Rectal smooth muscle tissue (tissue), 1 donor: ENCODE data around the gene ASPA.

Experiments used
- H3K27ac ChIP-seq: one replicate; pipeline ENCODE4 v1.7.0; 2013; ENCODE audit warnings: low read depth, low read length, inconsistent platforms
- H3K27me3 ChIP-seq: one replicate; pipeline ENCODE4 v1.7.0; 2013; ENCODE audit warnings: low read length; ENCODE audit not compliant: control insufficient read depth, insufficient read depth
- H3K36me3 ChIP-seq: one replicate; pipeline ENCODE4 v1.7.0; 2013; ENCODE audit warnings: low read length; ENCODE audit not compliant: control insufficient read depth, insufficient read depth
- H3K4me1 ChIP-seq: one replicate; pipeline ENCODE4 v1.7.0; 2013; ENCODE audit warnings: low read length; ENCODE audit not compliant: control insufficient read depth, insufficient read depth
- H3K4me3 ChIP-seq: one replicate; pipeline ENCODE4 v1.7.0; 2013; ENCODE audit warnings: low read length
- H3K9ac ChIP-seq: one replicate; pipeline ENCODE4 v1.7.0; 2013; ENCODE audit warnings: low read length

The ASPA gene

GRCh38 chr17:3544365-3544764 is 68.6 kb downstream of the ASPA start:
- Histone ChIP-seq H3K27me3 (no peaks in the 10 kb centered on the region), H3K4me3 (no peak overlapping the region), H3K36me3 (no peaks in the 10 kb centered on the region), H3K9ac (no peak overlapping the region), H3K27ac (no peak overlapping the region), H3K4me1 (no peaks in the 10 kb centered on the region)

DNA sequence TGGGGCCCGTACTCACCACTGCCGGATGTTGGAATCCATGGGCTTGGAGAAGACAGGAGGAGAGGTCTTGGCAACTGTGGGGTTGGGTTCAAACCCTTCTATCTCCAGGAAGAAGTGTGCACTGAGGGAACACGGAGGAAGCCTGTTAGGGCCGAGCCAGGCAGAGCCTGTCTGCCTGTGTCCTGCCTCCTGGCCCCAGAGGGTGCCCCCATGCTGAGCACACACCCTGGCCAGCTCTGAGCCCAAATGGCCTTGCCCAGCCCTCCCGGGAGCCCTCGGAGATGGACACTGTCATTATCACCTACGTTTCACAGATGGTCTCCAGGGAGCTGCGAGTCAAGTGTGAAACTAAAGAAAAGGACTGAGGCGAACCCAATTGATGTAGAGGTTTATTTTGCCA is 69.4 kb downstream of the ASPA start:
- H3K36me3 ChIP-seq: no peaks in the 10 kb centered on the region
- H3K4me3 ChIP-seq: no peak overlapping the region
- H3K27me3 ChIP-seq: no peaks in the 10 kb centered on the region
- H3K4me1 ChIP-seq: no peaks in the 10 kb centered on the region
- H3K27ac ChIP-seq: no peak overlapping the region
- no peak overlapping the region for H3K9ac ChIP-seq

GRCh38 chr17:3546521-3546920 is 70.7 kb downstream of the ASPA start:
- no peak overlapping the region for H3K27ac ChIP-seq
- no peaks in the 10 kb centered on the region for H3K36me3 ChIP-seq
- H3K9ac ChIP-seq: no peak overlapping the region
- no peaks in the 10 kb centered on the region for H3K4me1 ChIP-seq
- H3K27me3 ChIP-seq: no peaks in the 10 kb centered on the region
- H3K4me3 ChIP-seq: no peak overlapping the region

DNA sequence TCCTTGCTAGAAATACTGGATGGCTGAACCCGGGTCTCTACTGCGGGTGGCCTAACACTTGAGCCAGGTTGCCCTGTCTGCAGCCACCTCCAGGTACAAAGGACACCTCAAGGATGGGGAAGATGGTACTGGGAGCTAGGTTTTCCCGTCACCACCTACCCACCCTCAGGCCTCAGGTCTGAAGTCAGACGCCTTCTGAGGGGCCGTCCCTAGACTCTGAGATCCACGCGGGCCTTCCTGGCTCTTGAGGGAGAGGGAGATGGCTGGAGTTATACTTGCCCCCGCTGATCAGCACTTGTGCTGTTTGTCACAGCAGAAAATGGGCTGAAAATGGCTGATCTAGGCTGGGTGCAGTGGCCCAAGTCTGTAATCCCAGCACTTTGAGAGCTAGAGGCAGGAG is 71.2 kb downstream of the ASPA start:
- H3K4me3 ChIP-seq: no peak overlapping the region
- no peaks in the 10 kb centered on the region for H3K36me3 ChIP-seq
- H3K4me1 ChIP-seq: no peaks in the 10 kb centered on the region
- no peak overlapping the region for H3K9ac ChIP-seq
- H3K27me3 ChIP-seq: no peaks in the 10 kb centered on the region
- no peak overlapping the region for H3K27ac ChIP-seq

- H3K36me3 ChIP-seq: no peaks in the 10 kb centered on the region
- H3K27ac ChIP-seq: no peak overlapping the region
- H3K9ac ChIP-seq: no peak overlapping the region
- H3K4me1 ChIP-seq: no peaks in the 10 kb centered on the region
- H3K4me3 ChIP-seq: no peak overlapping the region
- no peaks in the 10 kb centered on the region for H3K27me3 ChIP-seq
Observed at GRCh38 chr17:3547628-3548027, 71.8 kb downstream of the ASPA start.

GRCh38 chr17:3549610-3550162 is 73.9 kb downstream of the ASPA start:
- no peak overlapping the region for H3K9ac ChIP-seq
- H3K27ac ChIP-seq: no peak overlapping the region
- H3K27me3 ChIP-seq: no peaks in the 10 kb centered on the region
- H3K36me3 ChIP-seq: no peaks in the 10 kb centered on the region
- no peak overlapping the region for H3K4me3 ChIP-seq
- H3K4me1 ChIP-seq: no peaks in the 10 kb centered on the region

- Histone ChIP-seq H3K4me1 (no peaks in the 10 kb centered on the region), H3K4me3 (no peak overlapping the region), H3K27me3 (no peaks in the 10 kb centered on the region), H3K27ac (no peak overlapping the region), H3K36me3 (no peaks in the 10 kb centered on the region), H3K9ac (no peak overlapping the region)
Observed at GRCh38 chr17:3551189-3551588, 75.4 kb downstream of the ASPA start.

- H3K9ac ChIP-seq: no peak overlapping the region
- no peaks in the 10 kb centered on the region for H3K4me1 ChIP-seq
- no peak overlapping the region for H3K4me3 ChIP-seq
- no peak overlapping the region for H3K27ac ChIP-seq
- no peaks in the 10 kb centered on the region for H3K27me3 ChIP-seq
- H3K36me3 ChIP-seq: no peaks in the 10 kb centered on the region
Observed at GRCh38 chr17:3552916-3553315, 77.1 kb downstream of the ASPA start.
